Prostate gland (tissue), 2 donors: ENCODE measurements around the gene GPR176.

Source experiments
- POLR2AphosphoS5 ChIP-seq: sonication (generic); formaldehyde crosslinking; IDR thresholded peaks from one replicate; pipeline ENCODE4 v1.6.1; 2017; ENCODE audit warnings: antibody characterized with exemption
- TF ChIP-seq, protein P1 (sequence below), 4 experiments: fragments of 200-600 bp in 2 of 4; fragments of 450-650 bp in 2 of 4; sonication (generic) in 2 of 4; IDR thresholded peaks; 1 replicate in 3 of 4; 2 replicates in 1 of 4; pipeline ENCODE4 v1.5.1; 2016 to 2019; ENCODE audit warnings: antibody characterized with exemption in 4 of 4, mild to moderate bottlenecking in 2 of 4, moderate library complexity in 2 of 4

DNA sequence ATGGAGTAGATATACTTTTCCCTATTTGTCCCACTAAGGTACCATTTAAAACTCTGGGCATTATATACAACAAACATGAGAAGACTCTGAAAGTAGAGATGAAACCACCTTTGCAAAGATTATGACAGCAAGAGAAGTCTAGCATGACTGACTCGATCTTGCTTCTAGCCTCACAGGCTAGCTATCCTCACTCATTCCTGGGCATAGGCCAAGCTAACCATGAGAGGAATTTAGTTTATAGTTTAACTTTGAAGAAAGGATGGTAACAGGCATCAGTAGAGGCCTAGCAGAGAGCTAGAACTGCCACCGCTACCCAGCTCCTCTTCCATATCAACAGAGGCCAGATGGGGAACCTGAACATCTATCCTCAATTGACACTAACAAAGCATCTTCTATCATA is 74.0 kb downstream of the GPR176 start:
- TF ChIP-seq, protein P1, sequence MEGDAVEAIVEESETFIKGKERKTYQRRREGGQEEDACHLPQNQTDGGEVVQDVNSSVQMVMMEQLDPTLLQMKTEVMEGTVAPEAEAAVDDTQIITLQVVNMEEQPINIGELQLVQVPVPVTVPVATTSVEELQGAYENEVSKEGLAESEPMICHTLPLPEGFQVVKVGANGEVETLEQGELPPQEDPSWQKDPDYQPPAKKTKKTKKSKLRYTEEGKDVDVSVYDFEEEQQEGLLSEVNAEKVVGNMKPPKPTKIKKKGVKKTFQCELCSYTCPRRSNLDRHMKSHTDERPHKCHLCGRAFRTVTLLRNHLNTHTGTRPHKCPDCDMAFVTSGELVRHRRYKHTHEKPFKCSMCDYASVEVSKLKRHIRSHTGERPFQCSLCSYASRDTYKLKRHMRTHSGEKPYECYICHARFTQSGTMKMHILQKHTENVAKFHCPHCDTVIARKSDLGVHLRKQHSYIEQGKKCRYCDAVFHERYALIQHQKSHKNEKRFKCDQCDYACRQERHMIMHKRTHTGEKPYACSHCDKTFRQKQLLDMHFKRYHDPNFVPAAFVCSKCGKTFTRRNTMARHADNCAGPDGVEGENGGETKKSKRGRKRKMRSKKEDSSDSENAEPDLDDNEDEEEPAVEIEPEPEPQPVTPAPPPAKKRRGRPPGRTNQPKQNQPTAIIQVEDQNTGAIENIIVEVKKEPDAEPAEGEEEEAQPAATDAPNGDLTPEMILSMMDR (IDR thresholded peaks at IDR 0.05) = no peak
- TF ChIP-seq POLR2AphosphoS5 = no peak
